Measurements from ENCODE around the gene PRIM2.
"Not testable (repeated sequence)": the region's sequence is repeated elsewhere in the genome, so short reads cannot be mapped to it uniquely, and the experiment has no call there.

- TF ChIP-seq POLR2A, EP300, CTCF (IDR thresholded peaks at IDR 0.05): not testable (repeated sequence)
These were observed 283.7 kb downstream of the PRIM2 start for GRCh38 chr6:57601105-57601504.
